DMS 273 (cell line): ENCODE measurements around the gene EIF3L.

Experiments used
- DNase-seq: peaks from one replicate; lab custom pipeline; 2025; ENCODE audit not compliant: unreplicated experiment; lab: John Stamatoyannopoulos, UW

Gene EIF3L

GRCh38 chr22:37816543-37817180 is 32.6 kb upstream of the EIF3L start:
- no peak for DNase-seq

- DNase-seq: peak; percentile 88
Observed at GRCh38 chr22:37817705-37818408, 31.4 kb upstream of the EIF3L start.

DNA sequence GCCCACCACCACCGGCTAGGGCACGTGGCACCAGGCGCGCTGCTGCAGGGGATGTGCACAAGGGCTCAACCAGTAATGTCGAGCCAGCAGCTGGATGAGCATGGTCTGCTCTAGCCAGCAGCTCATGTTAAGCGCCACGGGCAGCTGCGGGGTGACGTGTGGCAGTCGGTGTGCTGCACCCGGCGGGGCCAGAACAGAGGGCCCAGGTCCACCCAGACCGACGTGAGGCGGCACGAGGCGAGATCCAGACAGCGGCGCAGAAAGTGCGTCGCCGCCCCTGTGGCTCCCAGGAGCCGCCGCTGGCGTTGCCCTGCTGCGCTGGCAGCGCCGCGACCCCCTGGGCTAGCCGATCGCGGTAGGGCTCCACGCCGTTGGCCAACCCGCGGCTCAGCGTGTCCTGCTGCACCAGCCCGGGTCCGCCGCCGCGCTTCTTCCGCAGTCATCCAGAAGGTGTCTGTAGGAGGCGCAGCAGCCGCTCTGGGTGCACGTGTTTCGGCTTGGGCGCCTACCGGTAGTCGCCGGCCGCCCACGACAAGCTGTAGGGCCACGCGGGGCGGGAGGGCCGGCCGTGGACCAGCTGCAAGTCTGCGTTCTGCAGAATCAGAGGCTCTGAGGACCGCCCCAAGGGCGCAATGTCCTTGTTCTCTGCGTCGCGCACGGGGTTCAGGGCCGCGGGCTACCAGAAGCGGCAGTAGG is 30.7 kb upstream of the EIF3L start:
- DNase-seq: peak; percentile 70

DNA sequence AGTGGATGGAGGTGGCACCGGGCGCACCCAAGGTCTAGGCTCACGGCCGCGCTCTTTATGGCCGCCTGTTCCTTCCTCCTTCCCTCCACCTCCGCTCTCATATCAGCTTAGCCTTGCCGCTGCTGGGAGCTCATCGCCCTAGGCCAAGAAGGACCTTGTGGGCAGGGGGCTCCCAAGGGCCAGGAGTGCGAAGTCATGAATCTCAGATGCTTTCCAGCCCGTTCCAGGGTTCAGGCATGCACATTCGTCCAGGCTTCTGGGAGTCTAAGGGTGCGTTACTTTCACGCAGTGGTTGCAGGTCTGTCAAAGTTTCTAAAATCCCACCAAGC is 30.1 kb upstream of the EIF3L start:
- DNase-seq: no peak

DNA sequence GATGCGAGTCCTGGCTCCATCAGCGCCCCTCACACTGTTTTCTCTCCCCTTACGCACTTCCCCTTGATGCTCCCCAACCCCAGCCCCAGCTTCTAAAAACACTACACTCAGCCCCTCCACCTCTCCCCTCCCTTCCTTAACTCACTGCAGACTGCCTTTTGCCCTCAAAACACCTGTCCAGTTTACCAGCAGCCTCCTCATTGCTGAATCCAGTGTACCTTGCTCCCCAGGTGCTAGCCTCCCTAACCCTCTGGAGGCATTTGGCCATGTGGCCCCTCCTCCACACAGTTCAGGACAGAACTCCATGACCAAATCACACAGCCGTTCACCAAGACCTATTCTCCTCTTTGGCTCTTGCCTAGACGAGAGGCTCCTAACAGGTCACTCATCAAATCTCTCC is 28.9 kb upstream of the EIF3L start:
- DNase-seq: no peak

DNA sequence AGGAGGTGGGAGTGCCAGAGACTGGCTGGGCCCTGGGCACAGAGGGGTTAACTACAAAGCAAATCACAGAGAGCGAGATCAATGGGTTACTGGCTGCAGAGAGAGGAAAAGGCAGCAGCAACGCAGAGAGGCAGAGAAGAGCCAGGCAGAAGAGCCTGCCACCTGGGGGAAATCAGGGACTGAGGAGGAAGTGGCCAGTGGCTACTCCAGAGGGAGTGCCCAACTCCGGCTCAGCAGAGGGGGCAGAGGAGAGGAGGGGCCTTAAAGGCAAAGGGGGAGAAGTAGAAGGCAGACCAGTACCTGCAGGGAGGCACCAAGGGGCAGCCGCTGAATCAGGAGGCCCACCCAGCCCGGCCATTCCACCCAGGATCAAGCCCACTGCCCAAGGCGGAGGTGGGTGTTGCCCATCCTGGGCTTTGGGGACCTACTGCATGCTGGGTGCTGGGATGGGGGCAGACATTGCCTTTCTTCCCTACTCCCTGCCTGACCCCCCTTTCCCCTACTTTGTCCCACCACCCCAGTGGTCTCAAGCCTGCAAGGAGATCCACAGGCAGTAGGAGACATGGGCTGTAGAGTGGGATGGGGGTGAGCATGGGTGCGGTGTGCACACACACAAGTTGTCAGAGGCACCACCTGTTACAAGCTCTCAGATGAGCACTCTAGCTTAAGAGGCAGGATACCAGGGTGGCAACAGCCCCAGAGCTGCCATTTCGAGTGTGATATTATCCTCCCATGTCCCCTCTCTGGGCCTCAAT is 27.0 kb upstream of the EIF3L start:
- no peak for DNase-seq

DNA sequence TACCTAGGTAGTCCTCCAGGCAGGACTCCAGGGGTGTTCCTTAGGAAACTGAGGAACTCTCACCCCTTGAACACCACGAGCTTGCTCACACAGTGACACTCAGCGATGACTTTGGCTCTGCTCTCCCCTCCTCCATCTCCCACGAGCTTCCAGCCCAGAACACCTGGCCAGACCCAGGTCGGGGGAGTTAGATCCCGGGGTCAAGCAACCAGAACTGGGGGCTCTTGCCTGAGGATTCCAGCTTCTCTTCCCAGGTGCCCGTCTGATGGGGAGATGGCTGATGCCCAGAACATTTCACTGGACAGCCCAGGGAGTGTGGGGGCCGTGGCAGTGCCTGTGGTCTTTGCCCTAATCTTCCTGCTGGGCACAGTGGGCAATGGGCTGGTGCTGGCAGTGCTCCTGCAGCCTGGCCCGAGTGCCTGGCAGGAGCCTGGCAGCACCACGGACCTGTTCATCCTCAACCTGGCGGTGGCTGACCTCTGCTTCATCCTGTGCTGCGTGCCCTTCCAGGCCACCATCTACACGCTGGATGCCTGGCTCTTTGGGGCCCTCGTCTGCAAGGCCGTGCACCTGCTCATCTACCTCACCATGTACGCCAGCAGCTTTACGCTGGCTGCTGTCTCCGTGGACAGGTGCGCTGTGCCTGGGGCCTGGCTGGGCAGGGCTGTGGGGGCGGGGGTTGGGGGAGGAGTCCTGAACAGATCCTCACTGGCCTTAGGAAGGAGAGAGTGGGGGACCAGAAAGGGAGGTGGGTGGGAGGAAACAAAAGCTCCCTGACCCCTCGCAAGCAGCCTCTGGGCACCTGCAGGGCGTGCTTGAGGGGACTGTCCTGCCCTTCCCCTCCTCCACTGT is 25.9 kb upstream of the EIF3L start, which contains the start of gene GALR3:
Gene GALR3, plus strand, starts transcription at position 249 of the 852 bp plus-strand sequence. Its CDS starts 25 bp downstream, at position 274.
- DNase-seq: no peak

GRCh38 chr22:37824674-37825641 is 24.3 kb upstream of the EIF3L start:
- DNase-seq: no peak

GRCh38 chr22:37827056-37827455 is 22.2 kb upstream of the EIF3L start:
- DNase-seq: peak; percentile 90

GRCh38 chr22:37830093-37830842 is 19.0 kb upstream of the EIF3L start:
- DNase-seq: no peak

GRCh38 chr22:37831472-37831871 is 17.7 kb upstream of the EIF3L start:
- no peak for DNase-seq

GRCh38 chr22:37832022-37832857 is 17.0 kb upstream of the EIF3L start:
- DNase-seq: no peak

- no peak for DNase-seq
Observed at GRCh38 chr22:37842015-37842793, 7.0 kb upstream of the EIF3L start.

GRCh38 chr22:37843741-37844089 is 5.5 kb upstream of the EIF3L start:
- peak; percentile 76 for DNase-seq

- no peak for DNase-seq
Observed at GRCh38 chr22:37844904-37845329, 4.3 kb upstream of the EIF3L start.

DNA sequence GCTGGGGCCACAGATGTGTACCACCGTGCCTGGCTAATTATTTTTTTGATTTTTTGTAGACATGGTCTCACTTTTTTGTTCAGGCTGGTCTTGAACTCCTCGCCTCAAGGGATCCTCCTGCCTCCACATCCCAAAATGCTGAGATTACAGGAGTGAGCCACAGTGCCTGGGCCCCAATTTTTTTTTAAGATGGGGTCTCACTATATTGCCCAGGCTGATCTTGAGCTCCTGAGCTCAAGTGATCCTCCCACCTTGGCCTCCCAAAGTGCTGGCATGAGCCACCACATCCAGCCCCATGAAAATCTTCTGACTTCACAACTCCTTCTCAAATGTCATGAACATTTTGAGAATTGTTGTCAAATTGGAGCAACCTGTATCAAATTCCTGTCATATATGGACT is 2.8 kb upstream of the EIF3L start:
- no peak for DNase-seq

- peak; percentile 62 for DNase-seq
Observed at GRCh38 chr22:37848587-37849088, 581 bp upstream of the EIF3L start.
